ENCODE measurements around the gene IER2. TPM values are rescaled to one million over a fixed set of nuclear protein-coding genes. Genes with fewer than 3 reads are reported as not detected.
"Not testable (repeated sequence)": the region's sequence is repeated elsewhere in the genome, so short reads cannot be mapped to it uniquely, and the experiment has no call there.

Gene IER2
- total and polyA plus RNA-seq, 12 donors, result 7.4 to 121 (median 61.8) TPM

- DNase-seq, result no peak
- Histone ChIP-seq H3K27ac (no peak overlapping the region), H3K4me1 (replicated peaks in 1 of 2) (no peaks in the 10 kb centered on the region), H3K36me3 (replicated peaks in 1 of 2) (peaks cover 0 to 49% of the 10 kb centered on the region in 2 donors), H3K9me3 (replicated peaks in 1 of 3) (no peaks in the 10 kb centered on the region), H3K4me3 (no peak overlapping the region), H3K27me3 (no peaks in the 10 kb centered on the region)
- no peak for TF ChIP-seq CTCF (IDR thresholded peaks at IDR 0.05)
- no peak for TF ChIP-seq POLR2A (IDR thresholded peaks at IDR 0.05)
- intact Hi-C loops (cut with DNase I), result no loop called here
- WGBS, 4 donors, result 77 to 84% (median 83%) methylated on average over 8 to 11 of the region's 11 CpGs
These were observed 10.4 kb upstream of the IER2 start for GRCh38 chr19:13139633-13140311.

GRCh38 chr19:13146763-13147563 lies 3.2 kb upstream of the IER2 start:
- Histone ChIP-seq H3K9me3 (replicated peaks in 1 of 3) (no peaks in the 10 kb centered on the region), H3K4me1 (replicated peaks in 1 of 2) (peaks cover 11 to 18% of the 10 kb centered on the region in 2 donors), H3K36me3 (replicated peaks in 1 of 2) (peaks cover 0 to 14% of the 10 kb centered on the region in 2 donors), H3K27me3 (no peaks in the 10 kb centered on the region), H3K4me3 (no peak overlapping the region), H3K27ac (peak overlapping the region in 1 of 5 donors; percentile 68)
- DNase-seq, result peak in 4 of 7 donors; percentile 33 to 63 (median 50)
- intact Hi-C loops (cut with DNase I), result no loop called here
- WGBS, 4 donors, result 57 to 78% (median 63%) methylated on average over 12 to 16 of the region's 16 CpGs
- TF ChIP-seq CTCF (IDR thresholded peaks at IDR 0.05), result no peak
- no peak for TF ChIP-seq POLR2A (IDR thresholded peaks at IDR 0.05)

- peak overlapping the region in 3 of 4 donors; percentile 64 to 88 (median 77) for H3K4me3 ChIP-seq
- intact Hi-C loops (cut with DNase I); H3K27me3 ChIP-seq; H3K36me3 ChIP-seq (replicated peaks in 1 of 2); H3K9me3 ChIP-seq (replicated peaks in 1 of 3): not testable (repeated sequence)
- peak in 1 of 7 donors; percentile 51 for DNase-seq
- WGBS, 4 donors, result 33 to 47% (median 36%) methylated on average over 15 to 17 of the region's 17 CpGs
- peak overlapping the region in 3 of 5 donors; percentile 97 to 99 (median 98) for H3K27ac ChIP-seq
- peaks cover 11 to 18% of the 10 kb centered on the region in 2 donors for H3K4me1 ChIP-seq (replicated peaks in 1 of 2)
These were observed 1.0 kb upstream of the IER2 start for GRCh38 chr19:13149173-13149627.

GRCh38 chr19:13149628-13150186 lies 504 bp upstream of the IER2 start:
- TF ChIP-seq POLR2A (IDR thresholded peaks at IDR 0.05) (no peak), CTCF (IDR thresholded peaks at IDR 0.05) (peak in 1 of 6 experiments; percentile 1)
- 0 to 1% (median 0%) methylated on average over 2 to 46 of the region's 46 CpGs for WGBS, 4 donors
- H3K27ac ChIP-seq, result peak overlapping the region; percentile 97 to 100 (median 98)
- no peaks in the 10 kb centered on the region for H3K9me3 ChIP-seq (replicated peaks in 1 of 3)
- no peaks in the 10 kb centered on the region for H3K27me3 ChIP-seq
- peak; percentile 64 to 81 (median 78) for DNase-seq
- peaks cover 11 to 20% of the 10 kb centered on the region in 2 donors for H3K4me1 ChIP-seq (replicated peaks in 1 of 2)
- H3K36me3 ChIP-seq (replicated peaks in 1 of 2), result peaks cover 0 to 3% of the 10 kb centered on the region in 2 donors
- intact Hi-C loops (cut with DNase I), result no loop called here
- peak overlapping the region; percentile 44 to 88 (median 70) for H3K4me3 ChIP-seq

All from adrenal gland (tissue), 12 donors.